HG03378 (cell line): ENCODE data around the gene NOVA2.
"Not testable (repeated sequence)": the region's sequence is repeated elsewhere in the genome, so short reads cannot be mapped to it uniquely, and the experiment has no call there.

ENCODE experiments used
- ATAC-seq: cut with Tn5 transposase; IDR thresholded peaks from one replicate; pipeline ENCODE4 v1.9.1; 2021; ENCODE audit warnings: mild to moderate bottlenecking, moderate library complexity; ENCODE audit not compliant: unreplicated experiment

NOVA2 gene

DNA sequence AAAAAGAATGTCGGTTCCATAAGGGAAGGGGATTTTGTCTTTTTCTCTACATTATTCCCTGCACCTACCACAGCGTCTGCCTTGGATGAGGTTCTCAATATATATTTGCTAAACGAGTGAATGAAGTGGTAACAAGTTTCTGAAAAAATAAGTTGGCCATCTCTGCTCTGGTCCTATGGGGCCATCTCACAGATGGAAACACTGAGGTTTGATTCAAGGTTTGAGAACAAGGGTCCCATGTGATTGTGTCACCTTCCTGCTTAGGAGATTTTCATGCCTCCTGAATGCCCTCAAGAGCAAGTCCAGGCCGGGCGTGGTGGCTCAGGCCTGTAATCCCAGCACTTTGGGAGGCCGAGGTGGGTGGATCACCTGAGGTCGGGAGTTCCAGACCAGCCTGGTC, 74.4 kb downstream of the NOVA2 start:
- no peak for ATAC-seq

DNA sequence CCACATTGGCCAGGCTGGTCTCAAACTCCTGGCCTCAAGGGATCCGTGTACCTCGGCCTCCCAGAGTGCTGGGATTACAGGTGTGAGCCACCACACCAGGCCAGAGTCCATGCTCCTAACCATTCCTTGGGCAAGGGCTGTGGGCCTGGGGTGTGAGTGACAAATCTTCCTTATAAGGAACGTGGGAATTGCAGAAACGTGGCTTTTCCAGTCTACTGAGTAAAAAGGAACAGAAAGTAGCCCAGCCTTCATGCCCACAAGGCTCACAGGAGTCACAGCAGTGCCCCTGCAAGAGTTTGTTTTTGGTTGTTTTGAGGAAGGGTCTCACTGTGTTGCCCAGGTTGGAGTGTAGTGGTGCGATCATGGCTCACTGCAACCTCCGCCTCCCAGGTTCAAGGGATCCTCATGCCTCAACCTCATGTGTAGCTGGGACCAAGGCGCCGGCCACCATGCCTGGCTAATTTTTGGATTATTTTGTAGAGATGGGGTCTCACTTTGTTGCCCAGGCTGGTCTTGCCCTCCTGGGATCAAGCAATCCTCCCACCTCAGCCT, 76.3 kb downstream of the NOVA2 start:
- ATAC-seq, result no peak

DNA sequence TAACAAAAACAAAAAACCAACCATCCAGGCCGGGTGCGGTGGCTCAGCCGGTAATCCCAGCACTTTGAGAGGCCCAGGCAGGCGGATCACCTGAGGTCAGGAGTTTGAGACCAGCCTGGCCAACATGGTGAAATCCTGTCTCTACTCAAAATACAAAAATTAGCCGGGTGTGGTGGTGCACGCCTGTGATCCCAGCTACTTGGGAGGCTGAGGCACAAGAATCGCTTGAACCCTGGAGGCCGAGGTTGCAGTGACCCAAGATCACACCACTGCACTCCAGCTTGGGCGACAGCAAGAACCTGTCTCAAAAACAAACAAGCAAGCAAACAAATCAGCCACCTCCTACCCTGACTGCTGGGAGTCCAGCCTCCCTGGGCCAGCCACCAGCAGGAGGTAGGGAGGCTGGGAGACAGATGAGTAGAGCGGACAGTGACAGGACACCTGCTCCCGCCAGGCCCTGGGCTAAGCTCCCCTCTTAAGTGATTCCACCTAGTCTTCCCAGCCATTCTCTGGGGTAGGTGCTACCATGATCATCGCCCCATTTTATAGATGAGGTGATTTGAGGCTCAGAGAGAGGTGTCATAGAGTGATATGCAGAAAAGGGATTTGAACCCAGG, 77.6 kb downstream of the NOVA2 start:
- not testable (repeated sequence) for ATAC-seq

GRCh38 chr19:45895519-45895972, 78.1 kb downstream of the NOVA2 start:
- ATAC-seq, result no peak

DNA sequence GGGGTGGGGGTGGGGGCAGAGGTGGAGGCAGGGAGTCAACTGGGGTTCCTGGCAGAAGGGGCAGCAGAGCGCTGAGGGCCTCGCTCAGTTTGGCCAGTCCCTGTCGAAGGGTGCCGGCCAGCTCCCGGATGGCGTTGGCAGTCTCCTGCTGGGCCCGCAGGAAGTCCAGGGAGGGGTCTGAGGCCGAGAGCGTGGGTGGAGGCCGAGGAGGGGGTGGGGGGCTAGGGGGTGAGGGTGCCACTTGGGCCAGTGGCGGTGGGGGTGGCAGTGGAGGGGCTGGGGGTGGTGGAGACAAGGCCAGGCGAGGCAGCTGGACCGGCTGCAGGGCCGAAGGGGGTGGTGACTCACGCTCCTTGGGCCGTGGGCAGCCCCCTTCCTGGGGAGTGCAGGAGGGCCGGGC, 82.8 kb downstream of the NOVA2 start:
- no peak for ATAC-seq

DNA sequence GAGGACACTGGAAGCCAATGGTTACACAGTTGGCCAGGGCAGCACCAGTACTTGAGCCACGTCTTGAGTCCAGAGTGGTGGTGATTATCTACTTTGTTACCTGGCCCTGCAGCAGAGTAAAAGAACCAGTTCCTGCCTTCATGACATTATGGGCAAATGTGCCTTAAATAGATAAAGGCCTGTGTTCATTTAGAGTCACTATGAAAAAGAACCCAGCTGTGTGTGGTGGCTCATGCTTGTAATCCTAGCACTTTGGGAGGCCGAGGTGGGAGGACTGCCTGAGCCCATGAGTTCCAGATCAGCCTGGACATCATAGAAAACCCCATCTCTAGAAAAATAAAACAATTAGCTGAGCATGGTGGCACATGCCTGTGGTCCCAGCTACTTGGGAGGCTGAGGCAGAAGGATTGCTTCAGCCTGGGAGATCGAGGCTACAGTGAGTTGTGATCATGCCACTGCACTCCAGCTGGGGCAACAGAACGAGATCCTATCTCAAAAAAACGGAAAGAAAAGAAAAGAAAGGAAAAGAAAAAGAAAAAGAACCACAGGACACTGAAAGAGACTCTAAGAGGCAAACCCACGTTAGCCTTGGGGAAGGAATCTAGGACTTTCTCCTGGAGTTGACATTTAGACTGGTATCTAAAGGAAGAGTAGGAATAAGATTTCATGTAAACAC, 84.3 kb downstream of the NOVA2 start:
- no peak for ATAC-seq

- no peak for ATAC-seq
Observed at GRCh38 chr19:45887200-45887710, 86.4 kb downstream of the NOVA2 start.

DNA sequence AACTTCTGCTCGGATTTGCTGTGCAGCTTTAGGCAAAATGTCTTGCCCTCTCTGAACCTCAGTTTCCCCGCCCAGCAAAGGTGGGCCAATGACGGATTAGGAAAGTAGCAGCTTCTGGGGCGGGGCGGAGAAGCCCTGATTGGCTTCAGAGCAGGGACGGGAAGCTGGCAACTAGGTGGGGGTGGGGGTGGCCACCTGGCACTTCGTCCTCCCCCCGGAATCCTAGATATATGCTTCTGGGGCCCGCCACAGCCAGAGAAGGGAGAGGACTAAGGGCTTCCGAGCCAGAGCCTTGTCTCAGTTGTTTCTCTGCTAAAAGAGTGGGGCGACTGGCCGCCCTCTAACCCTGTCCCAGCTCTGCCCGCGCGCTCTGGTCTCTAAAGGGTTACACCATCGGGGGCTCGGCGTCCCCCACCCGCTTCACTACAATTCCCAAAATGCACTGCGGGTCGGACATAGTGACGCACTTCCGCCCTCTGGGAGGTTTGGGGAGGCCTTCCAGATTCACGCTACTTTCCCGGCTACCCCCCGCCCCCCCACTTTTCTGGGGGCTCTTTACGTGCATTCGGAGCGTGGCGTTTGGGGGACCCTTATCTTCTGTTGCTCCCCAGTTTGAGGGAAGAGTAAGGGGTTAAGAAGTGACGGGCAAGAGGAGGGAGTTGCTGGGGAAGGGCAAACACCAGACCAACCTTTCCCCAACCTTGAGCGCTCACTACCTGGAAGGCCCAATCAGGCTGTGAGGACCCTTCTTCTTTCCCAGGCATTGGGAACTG, 87.1 kb downstream of the NOVA2 start:
- ATAC-seq, result peak; percentile 39

DNA sequence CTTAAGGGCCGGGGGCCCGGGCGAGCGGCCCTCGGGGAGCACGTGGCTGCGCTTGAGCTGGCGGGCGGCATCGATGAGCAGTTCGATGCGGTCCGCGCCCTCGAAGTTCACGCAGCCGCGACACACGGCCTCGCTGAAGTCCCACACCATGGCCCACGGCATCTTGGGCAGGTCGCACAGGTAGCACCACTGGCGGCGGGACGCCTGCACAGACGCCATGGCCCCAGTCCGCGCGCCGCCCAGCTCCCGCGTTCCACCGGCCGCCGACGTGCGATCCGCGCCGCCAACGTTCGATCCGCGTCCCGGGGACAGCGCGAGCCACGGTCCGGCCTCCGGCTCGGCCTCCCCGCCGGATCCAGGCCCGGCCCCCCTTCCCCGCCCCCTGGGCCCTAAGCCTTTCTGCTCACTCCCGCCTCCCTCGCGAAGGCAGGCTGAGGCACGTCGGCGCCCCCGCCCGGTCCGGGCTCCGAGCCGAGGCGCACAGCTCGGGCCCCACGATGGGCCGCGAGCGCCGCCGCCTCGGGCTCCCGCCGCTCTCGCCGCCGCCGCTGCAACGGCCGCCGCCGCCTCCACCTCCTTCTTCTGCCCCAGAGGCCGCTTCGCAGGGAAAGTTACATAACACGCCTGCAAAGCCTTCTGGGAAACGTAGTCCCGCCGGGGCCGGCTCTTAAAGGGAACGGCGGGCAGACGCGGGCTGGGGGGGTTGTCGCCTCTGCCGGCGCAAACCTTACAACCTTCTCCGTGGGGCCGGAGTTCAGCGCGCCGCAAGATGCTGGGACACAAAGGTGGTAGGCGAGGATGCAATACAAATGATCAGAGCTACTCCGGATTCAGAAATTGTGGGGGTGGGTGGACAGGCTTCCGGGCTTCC, 87.9 kb downstream of the NOVA2 start, which contains the start of gene IRF2BP1:
TSS of gene IRF2BP1 (minus strand) at position 586 of the 871 bp plus-strand sequence. CDS start at position 219, 367 bp downstream.
- ATAC-seq, result peak; percentile 34

- ATAC-seq, result no peak
Observed at GRCh38 chr19:45884682-45885555, 88.7 kb downstream of the NOVA2 start.

- ATAC-seq, result no peak
Observed at GRCh38 chr19:45883881-45884681, 89.6 kb downstream of the NOVA2 start.
